Suprapubic skin (tissue), 4 donors: ENCODE results near the gene CNIH3. TPM values are rescaled to one million over a fixed set of nuclear protein-coding genes. Genes with fewer than 3 reads are reported as not detected.

Source experiments
- DNase-seq, 2 donors: peaks; one replicate each; pipeline ENCODE4 v3.0.0-alpha.2; 2019; ENCODE audit warnings: low spot score in 2 of 2
- H3K27ac ChIP-seq: fragments of 200-600 bp; sonication (generic); one replicate; pipeline ENCODE4 v1.5.1; 2019
- H3K27me3 ChIP-seq: fragments of 200-600 bp; sonication (generic); one replicate; pipeline ENCODE4 v1.5.1; 2019
- H3K36me3 ChIP-seq: fragments of 200-600 bp; sonication (generic); one replicate; pipeline ENCODE4 v1.5.1; 2019
- H3K4me1 ChIP-seq: fragments of 200-600 bp; sonication (generic); one replicate; pipeline ENCODE4 v1.5.1; 2019
- H3K4me3 ChIP-seq: fragments of 200-600 bp; sonication (generic); one replicate; pipeline ENCODE4 v1.5.1; 2019; ENCODE audit warnings: mild to moderate bottlenecking
- H3K9me3 ChIP-seq: fragments of 200-600 bp; sonication (generic); one replicate; pipeline ENCODE4 v1.5.1; 2019
- CTCF ChIP-seq, 2 donors: fragments of 200-600 bp in 1 of 2; fragments of 450-650 bp in 1 of 2; sonication (generic) in 1 of 2; IDR thresholded peaks; one replicate each; pipeline ENCODE4 v1.5.1; 2016 to 2019; ENCODE audit warnings: antibody characterized with exemption in 2 of 2, mild to moderate bottlenecking in 1 of 2, moderate library complexity in 1 of 2
- EP300 ChIP-seq: sonication (generic); formaldehyde crosslinking; IDR thresholded peaks from one replicate; pipeline ENCODE4 v1.6.1; 2017; ENCODE audit warnings: antibody characterized with exemption
- POLR2A ChIP-seq, 2 donors: fragments of 450-650 bp; IDR thresholded peaks; one replicate each; pipeline ENCODE4 v1.6.1; 2017; ENCODE audit warnings: antibody characterized with exemption in 2 of 2, mild to moderate bottlenecking in 2 of 2, moderate library complexity in 2 of 2
- POLR2AphosphoS5 ChIP-seq, 3 donors: sonication (generic); formaldehyde crosslinking; IDR thresholded peaks; one replicate each; pipeline ENCODE4 v1.6.1; 2017; ENCODE audit warnings: antibody characterized with exemption in 3 of 3
- WGBS: methylation state at CpG from one replicate; pipeline ENCODE4 v1.1.5; 2018; 5-methylcytosine and 5-hydroxymethylcytosine counted together
- total RNA-seq, 4 donors: library from RNA; depleted of rRNA; stranded (reverse); fragments of >200 nt; gene quantifications; one replicate each; pipeline ENCODE4 v1.1.0, GENCODE V29; 2016

The CNIH3 gene
- total RNA-seq, 4 donors from 2014 or later: 0.57 to 6.7 (median 0.62) TPM; not detected in 1

- no peak overlapping the region for H3K27ac ChIP-seq
- 100% methylated on average over 1 of the region's 1 CpG for WGBS
These were observed 27.6 kb upstream of the CNIH3 start for GRCh38 chr1:224588515-224588914.

GRCh38 chr1:224589006-224589405 is 27.1 kb upstream of the CNIH3 start:
- Histone ChIP-seq H3K27me3 (no peaks in the 10 kb centered on the region), H3K27ac (no peak overlapping the region), H3K4me1 (peaks cover 4% of the 10 kb centered on the region), H3K36me3 (no peaks in the 10 kb centered on the region), H3K4me3 (no peak overlapping the region), H3K9me3 (no peaks in the 10 kb centered on the region)
- no peak for DNase-seq
- WGBS: 70% methylated on average over 6 of the region's 6 CpGs
- TF ChIP-seq CTCF (IDR thresholded peaks at IDR 0.05): no peak
- no peak for TF ChIP-seq EP300
- no peak for TF ChIP-seq POLR2AphosphoS5 (IDR thresholded peaks at IDR 0.05)
- TF ChIP-seq POLR2A (IDR thresholded peaks at IDR 0.05): no peak

More at GRCh38 chr1:224588515-224588914, 27.6 kb upstream of the CNIH3 start:
- TF ChIP-seq EP300: no peak
- no peak for TF ChIP-seq CTCF (IDR thresholded peaks at IDR 0.05)
- TF ChIP-seq POLR2AphosphoS5 (IDR thresholded peaks at IDR 0.05): no peak
- TF ChIP-seq POLR2A (IDR thresholded peaks at IDR 0.05): no peak
- H3K36me3 ChIP-seq: no peaks in the 10 kb centered on the region
- no peak overlapping the region for H3K4me3 ChIP-seq
- H3K4me1 ChIP-seq: peaks cover 4% of the 10 kb centered on the region
- DNase-seq: no peak
- H3K9me3 ChIP-seq: no peaks in the 10 kb centered on the region
- H3K27me3 ChIP-seq: no peaks in the 10 kb centered on the region

GRCh38 chr1:224591326-224591725 is 24.8 kb upstream of the CNIH3 start:
- no peak overlapping the region for H3K4me3 ChIP-seq
- no peak overlapping the region for H3K27ac ChIP-seq
- H3K36me3 ChIP-seq: no peaks in the 10 kb centered on the region
- TF ChIP-seq POLR2AphosphoS5 (IDR thresholded peaks at IDR 0.05) (no peak), EP300 (no peak), CTCF (IDR thresholded peaks at IDR 0.05) (no peak), POLR2A (IDR thresholded peaks at IDR 0.05) (no peak)
- no peak for DNase-seq
- no peaks in the 10 kb centered on the region for H3K27me3 ChIP-seq
- H3K9me3 ChIP-seq: no peaks in the 10 kb centered on the region
- 94% methylated on average over 1 of the region's 1 CpG for whole genome bisulfite sequencing
- peaks cover 4% of the 10 kb centered on the region for H3K4me1 ChIP-seq

- no peak for DNase-seq
- no peak for TF ChIP-seq EP300
- no peak for TF ChIP-seq POLR2A (IDR thresholded peaks at IDR 0.05)
- no peak for TF ChIP-seq CTCF (IDR thresholded peaks at IDR 0.05)
- no peak for TF ChIP-seq POLR2AphosphoS5 (IDR thresholded peaks at IDR 0.05)
- Histone ChIP-seq H3K36me3 (no peaks in the 10 kb centered on the region), H3K4me1 (peaks cover 4% of the 10 kb centered on the region), H3K9me3 (no peaks in the 10 kb centered on the region), H3K27me3 (no peaks in the 10 kb centered on the region), H3K27ac (no peak overlapping the region), H3K4me3 (no peak overlapping the region)
- 59% methylated on average over 6 of the region's 6 CpGs for WGBS
These were observed 23.2 kb upstream of the CNIH3 start for GRCh38 chr1:224592636-224593582.

- TF ChIP-seq POLR2A (IDR thresholded peaks at IDR 0.05): no peak
- no peak for TF ChIP-seq CTCF (IDR thresholded peaks at IDR 0.05)
- no peak for TF ChIP-seq EP300
- 94% methylated on average over 3 of the region's 3 CpGs for WGBS
- H3K4me3 ChIP-seq: no peak overlapping the region
- H3K4me1 ChIP-seq: peaks cover 4% of the 10 kb centered on the region
- no peak for DNase-seq
- H3K27me3 ChIP-seq: no peaks in the 10 kb centered on the region
- H3K27ac ChIP-seq: no peak overlapping the region
- H3K36me3 ChIP-seq: no peaks in the 10 kb centered on the region
- H3K9me3 ChIP-seq: no peaks in the 10 kb centered on the region
These were observed 21.8 kb upstream of the CNIH3 start for GRCh38 chr1:224594360-224594759.
